SU-DHL-6 (cell line): ENCODE measurements around the gene CUL9.

Experiments
- H2AFZ ChIP-seq: fragments of 200-600 bp; sonication (generic); 2 replicates; pipeline ENCODE4 v1.6.1; 2014; ENCODE audit warnings: low read depth, mild to moderate bottlenecking, moderate library complexity, mixed read lengths, antibody characterized with exemption, low read length; ENCODE audit not compliant: severe bottlenecking
- H3F3A ChIP-seq: fragments of 200-600 bp; shearing (Covaris generic); 2 replicates; pipeline ENCODE4 v1.6.0; 2016; ENCODE audit warnings: antibody characterized with exemption, mild to moderate bottlenecking; ENCODE audit not compliant: insufficient read depth
- H3K27ac ChIP-seq: fragments of 200-600 bp; sonication (generic); 2 replicates; pipeline ENCODE4 v1.5.1; 2016; ENCODE audit warnings: low read depth, mild to moderate bottlenecking, low read length, moderate library complexity, mixed read lengths
- H3K27me3 ChIP-seq: fragments of 200-600 bp; sonication (generic), shearing (Covaris generic); 2 replicates; pipeline ENCODE4 v1.6.0; 2014; ENCODE audit warnings: mild to moderate bottlenecking, low read length
- H3K36me3 ChIP-seq: fragments of 200-600 bp; sonication (generic); 2 replicates; pipeline ENCODE4 v1.6.1; 2014; ENCODE audit warnings: mild to moderate bottlenecking, low read length, mixed read lengths
- H3K4me2 ChIP-seq: fragments of 300-600, 200-600 bp; shearing (Covaris generic), sonication (generic); 2 replicates; pipeline ENCODE4 v1.6.0; 2014; ENCODE audit warnings: low read length, low read depth, mild to moderate bottlenecking; ENCODE audit not compliant: poor library complexity, severe bottlenecking
- H3K4me3 ChIP-seq: fragments of 200-600 bp; sonication (generic); 2 replicates; pipeline ENCODE4 v1.5.1; 2014; ENCODE audit warnings: antibody characterized with exemption, low read length, mild to moderate bottlenecking, mixed read lengths; ENCODE audit not compliant: insufficient read depth, poor library complexity, severe bottlenecking
- H3K79me2 ChIP-seq: fragments of 200-600 bp; sonication (generic); 2 replicates; pipeline ENCODE4 v1.6.1; 2014; ENCODE audit warnings: mild to moderate bottlenecking, low read length, moderate library complexity; ENCODE audit not compliant: insufficient read depth
- H3K9ac ChIP-seq: fragments of 200-600 bp; sonication (generic); 2 replicates; pipeline ENCODE4 v1.7.0; 2014; ENCODE audit warnings: mild to moderate bottlenecking, low read length
- H3K9me2 ChIP-seq: fragments of 200-600 bp; sonication (generic); replicated peaks from 2 replicates; pipeline ENCODE4 v1.6.1; 2014; ENCODE audit warnings: low read length; ENCODE audit not compliant: insufficient read depth
- H3K9me3 ChIP-seq: fragments of 200-600 bp; sonication (generic); 2 replicates; pipeline ENCODE4 v1.6.1; 2014; ENCODE audit warnings: low read length, mixed read lengths; ENCODE audit not compliant: insufficient read depth
- H4K20me1 ChIP-seq: fragments of 200-600 bp; sonication (generic); 2 replicates; pipeline ENCODE4 v1.6.1; 2014; ENCODE audit warnings: low read depth, mild to moderate bottlenecking, antibody characterized with exemption, low read length, moderate library complexity, mixed read lengths
- CTCF ChIP-seq: fragments of 200-600 bp; sonication (generic); IDR thresholded peaks from one replicate; pipeline ENCODE4 v1.5.1; 2017; ENCODE audit warnings: antibody characterized with exemption, mild to moderate bottlenecking, low read length, moderate library complexity; ENCODE audit not compliant: insufficient read depth, poor library complexity, severe bottlenecking
- EZH2phosphoT487 ChIP-seq: fragments of 200-600 bp; sonication (generic), shearing (Covaris generic); conservative IDR thresholded peaks from 2 replicates; pipeline ENCODE4 v1.6.1; 2018; ENCODE audit warnings: mild to moderate bottlenecking, antibody characterized with exemption, low read length, moderate library complexity, mixed read lengths

CUL9 gene

GRCh38 chr6:43180985-43181384 lies 1.0 kb upstream of the CUL9 start:
- TF ChIP-seq CTCF = no peak
- no peak overlapping the region for H3K4me3 ChIP-seq

DNA sequence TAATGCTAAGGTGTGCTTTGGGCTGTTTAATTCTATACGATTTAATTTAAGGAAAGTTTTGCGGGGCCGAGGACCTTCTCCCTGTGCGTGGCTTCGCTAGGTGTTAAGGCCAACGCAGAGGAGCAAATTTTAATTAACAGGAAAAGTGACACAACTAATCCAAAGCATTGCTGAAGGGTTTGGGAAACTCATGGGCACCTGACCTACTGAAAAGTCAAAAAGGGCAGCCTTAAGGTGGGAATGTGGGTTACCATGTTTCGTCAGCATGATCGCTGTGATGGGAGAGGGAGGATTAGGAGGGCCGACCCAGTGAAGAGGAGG lies 415 bp upstream of the CUL9 start:
- Histone ChIP-seq H4K20me1 (no peaks in the 10 kb centered on the region), H3K9ac (peak overlapping the region; percentile 68), H3K79me2 (peaks cover 12% of the 10 kb centered on the region), H3K27me3 (no peaks in the 10 kb centered on the region), H3K27ac (peak overlapping the region; percentile 63), H3K4me2 (peak overlapping the region; percentile 69), H3K9me2 (no peaks in the 10 kb centered on the region), H3K4me3 (peak overlapping the region; percentile 68), H3F3A (peaks cover 16% of the 10 kb centered on the region), H3K36me3 (0 out of 2 replicates have a peak, but pooled peaks cover 10% of the 10 kb centered on the region), H3K9me3 (no peaks in the 10 kb centered on the region), H2AFZ (peak overlapping the region; percentile 62)
- TF ChIP-seq EZH2phosphoT487 (no peak), CTCF (no peak)

More at GRCh38 chr6:43180985-43181384, 1.0 kb upstream of the CUL9 start:
- Histone ChIP-seq H3K4me2 (peak overlapping the region; percentile 69), H3K9me2 (no peaks in the 10 kb centered on the region), H2AFZ (no peak overlapping the region), H3K9me3 (no peaks in the 10 kb centered on the region), H3F3A (peaks cover 16% of the 10 kb centered on the region), H3K79me2 (peaks cover 12% of the 10 kb centered on the region), H4K20me1 (no peaks in the 10 kb centered on the region), H3K36me3 (0 out of 2 replicates have a peak, but pooled peaks cover 10% of the 10 kb centered on the region), H3K27me3 (no peaks in the 10 kb centered on the region), H3K27ac (peak overlapping the region; percentile 63), H3K9ac (peak overlapping the region; percentile 68; the same call in 1 of the 2 replicates)

- TF ChIP-seq CTCF (no peak), EZH2phosphoT487 (no peak)
- Histone ChIP-seq H3F3A (peaks cover 16% of the 10 kb centered on the region), H3K4me3 (no peak overlapping the region), H4K20me1 (no peaks in the 10 kb centered on the region), H3K36me3 (0 out of 2 replicates have a peak, but pooled peaks cover 6% of the 10 kb centered on the region), H3K9ac (peak overlapping the region; percentile 68), H3K79me2 (peaks cover 12% of the 10 kb centered on the region), H3K9me2 (no peaks in the 10 kb centered on the region), H3K4me2 (peak overlapping the region; percentile 69), H3K27me3 (no peaks in the 10 kb centered on the region), H2AFZ (no peak overlapping the region), H3K27ac (no peak overlapping the region), H3K9me3 (no peaks in the 10 kb centered on the region)
Observed at GRCh38 chr6:43183441-43183840, 1.4 kb downstream of the CUL9 start.
